Stimulated activated CD8-positive, alpha-beta memory T cell treated with anti-CD3 and anti-CD28 coated beads, Interleukin-2, amount 100 ng/mL, for 48 hours (primary cell): Measurements from ENCODE around the gene PPP1R26.
A peak's percentile ranks its signal among the peaks of the same experiment; 100 is the strongest.

Source experiments
- DNase-seq, 2 donors: peaks; one replicate each; pipeline ENCODE4 v3.0.0-alpha.2; 2020; ENCODE audit warnings: low read depth in 2 of 2

PPP1R26 gene

DNA sequence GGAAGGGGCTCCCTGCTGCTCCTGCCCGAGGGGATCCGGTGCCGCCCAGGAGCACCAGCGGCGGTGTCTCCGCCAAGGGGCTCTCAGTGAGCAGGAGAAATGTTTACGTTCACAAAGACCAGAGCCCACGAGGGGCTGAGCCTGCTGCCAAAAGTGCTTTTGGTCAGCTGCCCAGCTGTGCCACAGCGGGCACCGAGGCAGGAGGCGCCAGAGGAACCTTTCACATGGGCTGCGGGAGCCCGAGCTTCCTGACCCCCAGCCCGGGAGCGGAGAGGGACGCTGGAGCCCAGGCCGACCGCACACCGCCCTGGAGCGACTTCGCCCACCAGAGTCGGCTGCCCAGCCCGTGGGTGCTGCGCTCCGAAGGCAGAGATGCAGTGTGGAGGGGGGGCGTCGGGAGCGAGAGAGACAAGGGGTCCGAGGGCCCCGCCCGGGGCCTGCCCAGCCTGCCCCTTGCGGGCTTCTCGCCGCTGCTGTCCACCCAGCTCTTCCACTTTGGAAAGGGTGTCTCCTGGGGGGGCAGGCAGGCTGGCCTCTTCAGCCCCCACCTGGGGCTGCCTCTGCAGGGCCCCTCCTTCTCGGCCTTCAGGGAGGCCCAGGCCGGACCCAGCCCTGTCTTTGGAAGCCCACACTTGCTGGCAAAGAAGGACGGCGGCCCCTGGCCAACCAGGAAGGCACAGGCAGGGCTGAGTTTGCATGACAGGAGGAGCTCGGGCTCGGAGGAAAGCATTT lies 7.9 kb downstream of the PPP1R26 start:
- no peak for DNase-seq

DNA sequence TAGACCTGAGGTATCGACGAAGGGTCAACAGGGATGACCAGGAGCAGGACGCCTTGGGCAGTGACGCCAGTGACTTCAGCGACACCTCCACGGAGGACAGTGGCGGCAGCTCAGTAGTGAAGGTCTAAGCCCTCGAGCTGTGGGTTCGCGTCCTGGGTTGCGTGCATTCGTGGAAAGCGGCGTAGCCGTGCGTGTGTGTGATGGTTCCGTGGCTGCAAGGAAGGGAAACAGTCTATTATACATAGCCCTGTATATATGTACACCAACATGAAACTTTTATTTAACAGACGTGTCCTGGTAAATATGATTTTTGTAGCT lies 8.4 kb downstream of the PPP1R26 start:
- DNase-seq, result no peak

DNA sequence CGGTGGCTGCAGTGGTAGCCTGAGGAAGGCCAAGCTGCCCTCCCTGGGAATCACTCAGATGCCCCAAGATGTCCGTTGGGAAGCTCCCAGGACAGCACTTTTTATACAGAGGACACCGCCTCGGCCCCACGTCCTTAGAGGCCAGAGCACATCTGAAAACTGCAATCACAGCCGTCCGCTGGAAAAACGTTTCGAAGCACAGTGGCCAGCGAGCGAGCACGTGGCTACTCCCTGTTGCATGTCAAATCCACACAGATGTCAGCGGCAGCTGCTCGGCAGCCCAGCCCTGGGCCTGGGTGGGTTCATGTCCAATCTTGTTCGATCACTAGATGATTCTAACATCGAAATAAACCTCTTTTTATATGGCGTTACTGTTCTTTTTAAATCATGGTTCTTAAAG lies 8.9 kb downstream of the PPP1R26 start:
- no peak for DNase-seq

DNA sequence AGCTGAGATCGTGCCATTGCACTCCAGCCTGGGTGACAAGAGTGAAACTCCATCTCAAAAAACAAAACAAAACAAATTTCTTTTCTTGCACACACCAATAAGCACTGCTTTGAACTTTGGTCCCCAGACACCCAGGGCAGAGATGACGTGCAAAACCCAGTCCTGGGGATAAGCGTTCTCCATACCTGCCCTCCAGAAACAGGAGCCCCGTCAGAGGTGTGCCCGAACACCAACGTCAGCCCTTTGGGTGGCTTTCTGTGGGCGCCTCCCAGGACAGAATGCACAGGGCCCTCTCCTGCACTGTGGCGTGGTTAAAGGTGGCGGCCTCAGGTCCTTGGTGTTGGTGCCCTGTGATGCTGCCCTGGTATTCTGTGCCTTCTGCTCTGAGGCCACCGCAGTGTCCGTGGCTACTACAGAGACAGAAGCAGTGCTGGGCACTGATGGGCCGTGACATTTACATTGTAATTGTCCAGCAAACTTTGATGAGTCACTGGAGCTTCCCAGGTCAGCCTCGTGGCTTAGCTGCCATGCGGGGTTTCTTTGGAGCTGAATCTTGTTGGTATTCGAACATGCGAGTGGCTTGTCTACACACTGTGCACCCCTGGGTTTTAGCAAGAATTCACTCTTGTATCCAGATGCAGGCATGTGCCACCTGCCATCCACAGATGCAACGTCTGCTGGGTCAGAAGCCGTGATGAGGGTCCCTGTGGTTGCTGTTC lies 9.8 kb downstream of the PPP1R26 start:
- DNase-seq, result no peak

GRCh38 chr9:135490166-135490870 lies 10.7 kb downstream of the PPP1R26 start:
- no peak for DNase-seq

GRCh38 chr9:135490980-135491464 lies 11.4 kb downstream of the PPP1R26 start:
- DNase-seq, result no peak

DNA sequence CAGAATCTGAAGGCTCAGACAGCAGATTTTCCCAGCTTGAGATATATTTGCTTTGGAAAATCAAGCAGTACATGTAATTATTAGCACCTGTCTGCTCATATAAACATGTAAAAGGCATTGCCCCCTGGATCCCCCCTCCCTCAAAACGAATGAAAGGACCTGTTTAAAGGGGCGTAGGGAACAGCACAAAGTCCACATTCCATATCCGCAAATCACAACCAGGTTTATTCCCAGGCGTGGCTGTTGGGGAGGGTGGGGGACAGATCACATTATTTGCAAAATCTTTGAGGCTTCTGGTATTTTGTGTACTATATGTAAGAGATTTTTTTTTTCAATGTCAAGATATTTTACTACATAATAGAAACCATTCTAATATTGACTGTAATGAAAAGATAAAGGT lies 12.2 kb downstream of the PPP1R26 start:
- no peak for DNase-seq

DNA sequence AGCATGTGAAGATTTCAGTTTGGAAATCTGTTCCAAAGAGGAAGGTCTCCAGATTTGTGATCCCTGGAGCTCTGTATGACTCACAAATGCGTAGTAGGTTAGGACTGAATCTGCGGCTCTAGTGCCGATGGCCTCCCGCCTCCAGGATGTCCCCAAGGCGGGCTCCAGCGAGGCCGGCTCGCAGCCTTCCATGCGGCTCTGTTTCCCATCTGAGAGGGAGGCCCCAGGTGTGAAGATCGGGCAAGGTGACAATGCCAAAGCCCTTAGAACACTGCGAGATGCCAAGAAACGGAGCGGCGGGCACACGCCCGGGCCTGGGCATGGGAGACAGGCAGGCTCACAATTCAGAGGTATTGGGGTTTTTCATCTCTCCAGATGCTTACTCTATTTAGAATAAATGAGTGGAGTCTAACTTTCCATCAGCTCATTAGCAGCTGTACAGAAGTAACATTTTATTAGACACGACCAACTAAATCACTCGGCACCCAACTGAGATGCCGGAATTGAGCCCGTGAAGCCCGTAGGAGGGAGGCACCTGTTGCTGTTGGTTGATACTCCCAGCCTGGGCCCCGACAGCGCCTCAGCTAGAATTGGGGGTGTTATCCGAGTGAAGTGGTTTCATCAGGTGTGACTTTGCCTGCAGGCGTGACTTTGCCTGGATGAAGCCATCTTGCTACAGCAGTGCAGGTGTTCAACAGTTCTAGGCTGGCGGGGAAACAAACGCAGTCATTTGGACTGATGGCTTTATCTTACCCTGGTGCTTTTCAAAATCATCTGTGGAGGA lies 13.5 kb downstream of the PPP1R26 start:
- DNase-seq, result no peak

DNA sequence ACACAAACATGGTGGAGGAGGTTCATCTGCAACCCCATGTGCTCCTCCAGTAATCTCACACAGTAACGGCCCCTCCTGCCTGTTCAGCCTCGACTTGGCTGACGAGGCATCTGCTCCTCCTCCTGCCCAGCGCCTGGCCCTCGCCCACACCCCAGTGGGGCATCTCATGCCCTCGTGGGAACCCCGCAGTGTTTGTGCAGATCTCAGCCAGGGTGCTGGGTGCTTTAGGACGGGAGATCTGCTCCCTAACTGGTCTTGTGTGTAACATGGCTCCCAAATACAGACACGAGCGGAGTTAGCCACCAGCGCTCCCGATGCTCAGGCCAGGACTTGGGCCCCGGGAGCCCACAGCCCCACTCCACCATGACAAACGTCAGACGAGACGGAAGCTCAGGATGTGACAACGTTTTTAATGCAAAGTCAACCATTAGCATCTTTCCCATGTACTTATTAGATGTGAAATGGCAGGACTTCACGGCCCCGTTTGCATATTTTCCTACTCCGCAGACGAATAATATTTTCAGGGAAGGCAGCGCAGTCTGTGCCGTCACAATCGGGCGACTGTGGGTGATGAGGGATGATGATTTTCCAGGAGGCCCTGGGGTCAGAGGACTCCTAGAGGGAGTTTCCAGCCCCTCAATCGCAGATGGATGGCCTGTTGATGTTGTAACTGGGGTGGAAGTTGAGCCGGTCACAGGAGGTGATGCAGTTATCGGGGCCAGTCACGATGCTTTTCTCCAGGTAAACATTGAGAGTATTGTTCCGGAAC lies 15.4 kb downstream of the PPP1R26 start:
- no peak for DNase-seq

- no peak for DNase-seq
Observed at GRCh38 chr9:135498381-135499126, 19.0 kb downstream of the PPP1R26 start.

GRCh38 chr9:135499326-135500070 lies 19.9 kb downstream of the PPP1R26 start:
- peak; percentile 80 to 85 for DNase-seq

GRCh38 chr9:135500071-135500524 lies 20.5 kb downstream of the PPP1R26 start:
- DNase-seq, result no peak

- peak; percentile 75 to 82 for DNase-seq
Observed at GRCh38 chr9:135500525-135501260, 21.1 kb downstream of the PPP1R26 start, which contains the start of gene MRPS2. Gene MRPS2, plus strand, starts transcription at chr9:135500682. Its CDS starts 29 bp downstream, at chr9:135500711.

DNA sequence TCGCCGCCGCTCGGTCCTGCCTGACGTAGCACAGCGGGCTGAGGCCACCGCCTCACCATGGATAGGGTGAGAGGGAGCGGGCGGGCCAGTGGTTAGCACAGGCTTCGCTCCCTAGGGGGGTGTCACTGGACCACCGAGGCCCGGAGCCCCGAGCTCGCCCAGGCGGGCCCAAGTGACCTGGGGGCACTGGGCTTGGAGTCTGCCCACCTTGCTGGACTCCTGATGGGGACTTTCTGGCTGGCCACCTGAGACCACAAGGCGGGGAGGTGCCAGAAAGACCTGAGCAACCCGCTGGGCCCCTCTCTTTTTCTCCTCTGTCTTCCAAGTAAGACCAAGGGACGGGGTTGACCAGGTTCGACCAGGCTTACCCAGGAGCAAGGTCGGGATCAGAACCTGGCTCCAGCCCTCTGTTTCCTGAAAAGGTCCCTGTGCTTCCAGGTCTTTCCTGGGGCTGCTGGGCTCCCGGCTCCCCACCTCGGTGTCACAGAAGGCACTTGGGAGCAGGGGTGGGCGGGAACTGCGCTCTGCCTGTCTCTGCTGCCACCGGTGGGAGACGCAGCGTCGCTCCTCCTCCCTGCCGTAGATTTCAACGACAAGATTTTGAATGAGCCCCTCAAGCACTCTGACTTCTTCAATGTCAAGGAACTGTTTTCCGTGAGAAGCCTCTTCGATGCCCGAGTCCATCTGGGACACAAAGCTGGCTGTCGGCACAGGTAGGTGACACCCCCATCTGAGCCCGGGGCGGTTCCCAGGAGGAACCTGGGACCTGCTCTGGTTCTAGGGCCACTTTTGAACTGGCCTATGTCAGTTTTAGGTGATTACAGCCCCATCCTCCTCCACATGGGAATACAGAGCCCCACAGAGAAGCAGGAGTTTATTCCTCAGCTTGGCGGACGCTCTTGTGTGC lies 21.9 kb downstream of the PPP1R26 start:
- no peak for DNase-seq

GRCh38 chr9:135502168-135502872 lies 22.7 kb downstream of the PPP1R26 start:
- no peak for DNase-seq

GRCh38 chr9:135502873-135503321 lies 23.3 kb downstream of the PPP1R26 start:
- no peak for DNase-seq
